ENCODE measurements around the gene EMC1. TPM values are rescaled to one million over a fixed set of nuclear protein-coding genes. Genes with fewer than 3 reads are reported as not detected.

The EMC1 gene
- polyA plus RNA-seq (17.1 to 48.5 TPM (median 28.6 TPM) in 3 replicates), polyA minus RNA-seq (45.9 to 146 TPM (median 71.2 TPM) in 3 replicates)
- polyA plus RNA-seq (2011; ENCODE audit: low read depth): 17.2 TPM
- polyA plus RNA-seq (2011; cell fraction: cytosol; rRNA removed): 10.7 and 15.0 TPM in 2 replicates
- 115 and 137 TPM in 2 replicates for polyA plus RNA-seq (2011; cell fraction: nucleus; rRNA removed)
- 22.9 and 37.8 TPM in 2 replicates for polyA plus RNA-seq (2012; ENCODE audit: low replicate concordance)
- 25.1 TPM for polyA minus RNA-seq (2011; cell fraction: cytosol; rRNA and poly(A)+ RNA removed)
- 102 and 118 TPM in 2 replicates for polyA minus RNA-seq (2011; cell fraction: nucleus; rRNA and poly(A)+ RNA removed)

GRCh38 chr1:19251305-19252196 is at the start of gene EMC1, which contains the start of gene MRTO4:
Gene EMC1, minus strand, starts transcription at chr1:19251524. Its CDS starts 15 bp downstream, at chr1:19251509.
Gene MRTO4, plus strand, starts transcription at chr1:19251805. Its CDS starts 31 bp downstream, at chr1:19251836.
- TF ChIP-seq EZH2 (IDR thresholded peaks at IDR 0.05; ENCODE audit: low read length): no peak
- TF ChIP-seq CTCF (optimal IDR thresholded peaks at IDR 0.05 in 1 of 3, IDR thresholded peaks at IDR 0.05 in 1 of 3, conservative IDR thresholded peaks at IDR 0.05 in 1 of 3; ENCODE audit: extremely low read depth in 1 of 3, insufficient read depth in 2 of 3, low read length in 3 of 3): no peak
- DNase-seq (ENCODE audit: low read depth, low spot score): no peak
- Histone ChIP-seq H3K27me3 (ENCODE audit: control insufficient read depth, extremely low read depth, insufficient read depth, low read length) (no peaks in the 10 kb centered on the region), H3K9me3 (ENCODE audit: control insufficient read depth, low read depth, low read length) (no peaks in the 10 kb centered on the region), H4K20me1 (ENCODE audit: control insufficient read depth, extremely low read depth, insufficient read depth, low read length) (peaks cover 10% of the 10 kb centered on the region), H3K4me2 (ENCODE audit: control insufficient read depth, extremely low read depth, insufficient read depth, low read depth, low read length) (peak within 1 kb of the TSS; percentile 73), H3K4me1 (ENCODE audit: control insufficient read depth, extremely low read depth, insufficient read depth, low read length) (peaks cover 19% of the 10 kb centered on the region), H3K36me3 (ENCODE audit: control insufficient read depth in 2 of 2, extremely low read depth in 1 of 2, insufficient read depth in 2 of 2, low read length in 2 of 2) (peaks cover 5 to 19% of the 10 kb centered on the region in 2 experiments), H3K27ac (ENCODE audit: control insufficient read depth, insufficient read depth, low read length) (peak within 1 kb of the TSS; percentile 89), H3K9me1 (ENCODE audit: control insufficient read depth, extremely low read depth, insufficient read depth, low read length) (peaks cover 3% of the 10 kb centered on the region), H3K9ac (ENCODE audit: control insufficient read depth, extremely low read depth, insufficient read depth, low read length) (peak within 1 kb of the TSS; percentile 97), H2AFZ (ENCODE audit: control insufficient read depth, low read length) (peak within 1 kb of the TSS; percentile 98), H3K4me3 (ENCODE audit: control insufficient read depth in 2 of 3, extremely low read depth in 1 of 3, insufficient read depth in 2 of 3, low read depth in 1 of 3, low read length in 3 of 3) (peak within 1 kb of the TSS; percentile 89 to 92 (median 92)), H3K79me2 (ENCODE audit: control insufficient read depth, insufficient read depth, low read length) (peaks cover 96% of the 10 kb centered on the region)
- FAIRE-seq: no peak
- dilution Hi-C loops (cut with MboI; ENCODE audit: extremely low pct_ligation_motif_present, low sequenced_read_pairs): no loop called here

DNA sequence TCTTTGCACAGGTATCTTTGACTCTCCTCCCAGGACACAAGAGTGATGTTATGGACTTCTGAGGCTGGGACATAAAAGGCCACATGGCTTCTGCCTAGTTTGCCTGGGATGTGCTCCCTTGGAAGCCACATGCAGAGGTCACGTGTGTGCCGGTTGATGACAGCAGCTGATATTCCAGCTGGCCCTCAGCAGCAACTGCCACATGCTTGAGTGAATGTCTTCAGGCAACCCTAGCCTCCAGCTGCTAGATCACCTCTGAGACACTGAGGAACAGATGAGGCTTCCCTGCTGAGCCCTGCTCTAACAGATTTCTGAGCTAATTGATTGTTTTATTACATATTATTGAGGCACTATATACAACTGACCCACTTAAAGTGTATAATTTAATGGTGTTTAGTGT is 48.9 kb upstream of the EMC1 start:
- H2AFZ ChIP-seq (ENCODE audit: control insufficient read depth, low read length): no peak overlapping the region
- TF ChIP-seq CTCF (optimal IDR thresholded peaks at IDR 0.05 in 1 of 3, IDR thresholded peaks at IDR 0.05 in 1 of 3, conservative IDR thresholded peaks at IDR 0.05 in 1 of 3; ENCODE audit: extremely low read depth in 1 of 3, insufficient read depth in 2 of 3, low read length in 3 of 3): no peak
- no peak for TF ChIP-seq EZH2 (IDR thresholded peaks at IDR 0.05; ENCODE audit: low read length)
- H3K4me1 ChIP-seq (ENCODE audit: control insufficient read depth, extremely low read depth, insufficient read depth, low read length): no peaks in the 10 kb centered on the region
- DNase-seq (ENCODE audit: low read depth, low spot score) (no peak), FAIRE-seq (no peak)
- H4K20me1 ChIP-seq (ENCODE audit: control insufficient read depth, extremely low read depth, insufficient read depth, low read length): no peaks in the 10 kb centered on the region
- no peak overlapping the region for H3K4me2 ChIP-seq (ENCODE audit: control insufficient read depth, extremely low read depth, insufficient read depth, low read depth, low read length)
- no peaks in the 10 kb centered on the region for H3K9me1 ChIP-seq (ENCODE audit: control insufficient read depth, extremely low read depth, insufficient read depth, low read length)
- dilution Hi-C loops (cut with MboI; ENCODE audit: extremely low pct_ligation_motif_present, low sequenced_read_pairs): no loop called here
- no peak overlapping the region for H3K4me3 ChIP-seq (ENCODE audit: control insufficient read depth in 2 of 3, extremely low read depth in 1 of 3, insufficient read depth in 2 of 3, low read depth in 1 of 3, low read length in 3 of 3)
- no peaks in the 10 kb centered on the region for H3K79me2 ChIP-seq (ENCODE audit: control insufficient read depth, insufficient read depth, low read length)
- no peak overlapping the region for H3K9ac ChIP-seq (ENCODE audit: control insufficient read depth, extremely low read depth, insufficient read depth, low read length)
- H3K36me3 ChIP-seq (ENCODE audit: control insufficient read depth in 2 of 2, extremely low read depth in 1 of 2, insufficient read depth in 2 of 2, low read length in 2 of 2): peaks cover 0 to 11% of the 10 kb centered on the region in 2 experiments
- no peak overlapping the region for H3K27ac ChIP-seq (ENCODE audit: control insufficient read depth, insufficient read depth, low read length)
- no peaks in the 10 kb centered on the region for H3K9me3 ChIP-seq (ENCODE audit: control insufficient read depth, low read depth, low read length)
- H3K27me3 ChIP-seq (ENCODE audit: control insufficient read depth, extremely low read depth, insufficient read depth, low read length): no peaks in the 10 kb centered on the region

All from keratinocyte (primary cell).